Measurements from ENCODE around the gene ELOF1. TPM values are rescaled to one million over a fixed set of nuclear protein-coding genes. Genes with fewer than 3 reads are reported as not detected.

The ELOF1 gene
- total and polyA plus RNA-seq, 2 of the 13 experiments (the other 11 are each of a cell fraction or from before 2014, with no cell fraction given): 14.5 to 43.2 TPM

DNA sequence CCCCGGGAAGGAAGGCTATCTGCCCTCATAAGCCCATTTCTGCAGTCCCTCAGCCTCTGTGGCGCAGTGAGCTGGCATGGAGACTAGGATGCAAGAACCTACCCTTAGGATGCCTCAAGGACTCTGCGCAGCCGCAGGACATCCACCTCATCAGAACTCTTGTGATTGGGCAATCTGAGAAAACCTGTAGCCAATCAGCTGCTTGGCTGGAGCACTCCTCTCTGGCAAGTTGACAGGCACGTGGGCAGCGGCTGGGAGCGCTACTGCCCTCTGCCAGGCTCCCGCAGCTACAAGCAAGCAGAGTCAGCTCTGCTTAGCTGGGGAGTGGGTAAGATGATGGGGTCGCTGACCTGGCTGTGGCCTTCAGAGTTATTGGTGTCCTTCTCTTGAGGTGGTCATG lies 28.6 kb downstream of the ELOF1 start (continued):
- TF ChIP-seq, protein P1, sequence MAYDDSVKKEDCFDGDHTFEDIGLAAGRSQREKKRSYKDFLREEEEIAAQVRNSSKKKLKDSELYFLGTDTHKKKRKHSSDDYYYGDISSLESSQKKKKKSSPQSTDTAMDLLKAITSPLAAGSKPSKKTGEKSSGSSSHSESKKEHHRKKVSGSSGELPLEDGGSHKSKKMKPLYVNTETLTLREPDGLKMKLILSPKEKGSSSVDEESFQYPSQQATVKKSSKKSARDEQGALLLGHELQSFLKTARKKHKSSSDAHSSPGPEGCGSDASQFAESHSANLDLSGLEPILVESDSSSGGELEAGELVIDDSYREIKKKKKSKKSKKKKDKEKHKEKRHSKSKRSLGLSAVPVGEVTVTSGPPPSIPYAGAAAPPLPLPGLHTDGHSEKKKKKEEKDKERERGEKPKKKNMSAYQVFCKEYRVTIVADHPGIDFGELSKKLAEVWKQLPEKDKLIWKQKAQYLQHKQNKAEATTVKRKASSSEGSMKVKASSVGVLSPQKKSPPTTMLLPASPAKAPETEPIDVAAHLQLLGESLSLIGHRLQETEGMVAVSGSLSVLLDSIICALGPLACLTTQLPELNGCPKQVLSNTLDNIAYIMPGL (CRISPR knock-in tag; IDR thresholded peaks at IDR 0.05; ENCODE audit: borderline replicate concordance in 1 of 2, low read depth in 1 of 2): peak in 1 of 2 experiments; percentile 77; a peak in 2 of 4 replicates
- TF ChIP-seq KMT2A (CRISPR knock-in tag; IDR thresholded peaks at IDR 0.05): peak; percentile 49; the same call in 1 of the 2 replicates
- TF ChIP-seq RFX1 (IDR thresholded peaks at IDR 0.05): no peak
- TF ChIP-seq, protein P2, sequence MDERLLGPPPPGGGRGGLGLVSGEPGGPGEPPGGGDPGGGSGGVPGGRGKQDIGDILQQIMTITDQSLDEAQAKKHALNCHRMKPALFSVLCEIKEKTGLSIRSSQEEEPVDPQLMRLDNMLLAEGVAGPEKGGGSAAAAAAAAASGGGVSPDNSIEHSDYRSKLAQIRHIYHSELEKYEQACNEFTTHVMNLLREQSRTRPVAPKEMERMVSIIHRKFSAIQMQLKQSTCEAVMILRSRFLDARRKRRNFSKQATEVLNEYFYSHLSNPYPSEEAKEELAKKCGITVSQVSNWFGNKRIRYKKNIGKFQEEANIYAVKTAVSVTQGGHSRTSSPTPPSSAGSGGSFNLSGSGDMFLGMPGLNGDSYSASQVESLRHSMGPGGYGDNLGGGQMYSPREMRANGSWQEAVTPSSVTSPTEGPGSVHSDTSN (CRISPR knock-in tag; IDR thresholded peaks at IDR 0.05): no peak
- TF ChIP-seq, protein P3, sequence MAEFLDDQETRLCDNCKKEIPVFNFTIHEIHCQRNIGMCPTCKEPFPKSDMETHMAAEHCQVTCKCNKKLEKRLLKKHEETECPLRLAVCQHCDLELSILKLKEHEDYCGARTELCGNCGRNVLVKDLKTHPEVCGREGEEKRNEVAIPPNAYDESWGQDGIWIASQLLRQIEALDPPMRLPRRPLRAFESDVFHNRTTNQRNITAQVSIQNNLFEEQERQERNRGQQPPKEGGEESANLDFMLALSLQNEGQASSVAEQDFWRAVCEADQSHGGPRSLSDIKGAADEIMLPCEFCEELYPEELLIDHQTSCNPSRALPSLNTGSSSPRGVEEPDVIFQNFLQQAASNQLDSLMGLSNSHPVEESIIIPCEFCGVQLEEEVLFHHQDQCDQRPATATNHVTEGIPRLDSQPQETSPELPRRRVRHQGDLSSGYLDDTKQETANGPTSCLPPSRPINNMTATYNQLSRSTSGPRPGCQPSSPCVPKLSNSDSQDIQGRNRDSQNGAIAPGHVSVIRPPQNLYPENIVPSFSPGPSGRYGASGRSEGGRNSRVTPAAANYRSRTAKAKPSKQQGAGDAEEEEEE (CRISPR knock-in tag; IDR thresholded peaks at IDR 0.05; ENCODE audit: borderline replicate concordance): no peak
- TF ChIP-seq BRCA1 (CRISPR knock-in tag; IDR thresholded peaks at IDR 0.05): no peak
- TF ChIP-seq MIER3 (CRISPR knock-in tag; IDR thresholded peaks at IDR 0.05; ENCODE audit: borderline replicate concordance): peak; percentile 42; the same call in 1 of the 2 replicates
- TF ChIP-seq, protein P4, sequence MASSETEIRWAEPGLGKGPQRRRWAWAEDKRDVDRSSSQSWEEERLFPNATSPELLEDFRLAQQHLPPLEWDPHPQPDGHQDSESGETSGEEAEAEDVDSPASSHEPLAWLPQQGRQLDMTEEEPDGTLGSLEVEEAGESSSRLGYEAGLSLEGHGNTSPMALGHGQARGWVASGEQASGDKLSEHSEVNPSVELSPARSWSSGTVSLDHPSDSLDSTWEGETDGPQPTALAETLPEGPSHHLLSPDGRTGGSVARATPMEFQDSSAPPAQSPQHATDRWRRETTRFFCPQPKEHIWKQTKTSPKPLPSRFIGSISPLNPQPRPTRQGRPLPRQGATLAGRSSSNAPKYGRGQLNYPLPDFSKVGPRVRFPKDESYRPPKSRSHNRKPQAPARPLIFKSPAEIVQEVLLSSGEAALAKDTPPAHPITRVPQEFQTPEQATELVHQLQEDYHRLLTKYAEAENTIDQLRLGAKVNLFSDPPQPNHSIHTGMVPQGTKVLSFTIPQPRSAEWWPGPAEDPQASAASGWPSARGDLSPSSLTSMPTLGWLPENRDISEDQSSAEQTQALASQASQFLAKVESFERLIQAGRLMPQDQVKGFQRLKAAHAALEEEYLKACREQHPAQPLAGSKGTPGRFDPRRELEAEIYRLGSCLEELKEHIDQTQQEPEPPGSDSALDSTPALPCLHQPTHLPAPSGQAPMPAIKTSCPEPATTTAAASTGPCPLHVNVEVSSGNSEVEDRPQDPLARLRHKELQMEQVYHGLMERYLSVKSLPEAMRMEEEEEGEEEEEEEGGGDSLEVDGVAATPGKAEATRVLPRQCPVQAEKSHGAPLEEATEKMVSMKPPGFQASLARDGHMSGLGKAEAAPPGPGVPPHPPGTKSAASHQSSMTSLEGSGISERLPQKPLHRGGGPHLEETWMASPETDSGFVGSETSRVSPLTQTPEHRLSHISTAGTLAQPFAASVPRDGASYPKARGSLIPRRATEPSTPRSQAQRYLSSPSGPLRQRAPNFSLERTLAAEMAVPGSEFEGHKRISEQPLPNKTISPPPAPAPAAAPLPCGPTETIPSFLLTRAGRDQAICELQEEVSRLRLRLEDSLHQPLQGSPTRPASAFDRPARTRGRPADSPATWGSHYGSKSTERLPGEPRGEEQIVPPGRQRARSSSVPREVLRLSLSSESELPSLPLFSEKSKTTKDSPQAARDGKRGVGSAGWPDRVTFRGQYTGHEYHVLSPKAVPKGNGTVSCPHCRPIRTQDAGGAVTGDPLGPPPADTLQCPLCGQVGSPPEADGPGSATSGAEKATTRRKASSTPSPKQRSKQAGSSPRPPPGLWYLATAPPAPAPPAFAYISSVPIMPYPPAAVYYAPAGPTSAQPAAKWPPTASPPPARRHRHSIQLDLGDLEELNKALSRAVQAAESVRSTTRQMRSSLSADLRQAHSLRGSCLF (CRISPR knock-in tag; IDR thresholded peaks at IDR 0.05; ENCODE audit: borderline replicate concordance): peak; percentile 30; the same call in 1 of the 2 replicates
- peak; percentile 80 for TF ChIP-seq KLF6 (CRISPR knock-in tag; IDR thresholded peaks at IDR 0.05)
- TF ChIP-seq KAT8 (CRISPR knock-in tag; IDR thresholded peaks at IDR 0.05): peak; percentile 82
- no peak for TF ChIP-seq CREM (IDR thresholded peaks at IDR 0.05)
- no peak for TF ChIP-seq CREM (CRISPR knock-in tag; IDR thresholded peaks at IDR 0.05)
- no peak for TF ChIP-seq TP53 (CRISPR knock-in tag; conservative IDR thresholded peaks at IDR 0.05)
- TF ChIP-seq HNF4A (CRISPR knock-in tag; IDR thresholded peaks at IDR 0.05): no peak
- no peak for TF ChIP-seq ZNF547 (CRISPR knock-in tag; IDR thresholded peaks at IDR 0.05)
- no peak for TF ChIP-seq ZNF776 (CRISPR knock-in tag; IDR thresholded peaks at IDR 0.05)
- peak; percentile 45; the same call in 1 of the 2 replicates for TF ChIP-seq ZNF768 (CRISPR knock-in tag; IDR thresholded peaks at IDR 0.05)
- TF ChIP-seq, protein P5, sequence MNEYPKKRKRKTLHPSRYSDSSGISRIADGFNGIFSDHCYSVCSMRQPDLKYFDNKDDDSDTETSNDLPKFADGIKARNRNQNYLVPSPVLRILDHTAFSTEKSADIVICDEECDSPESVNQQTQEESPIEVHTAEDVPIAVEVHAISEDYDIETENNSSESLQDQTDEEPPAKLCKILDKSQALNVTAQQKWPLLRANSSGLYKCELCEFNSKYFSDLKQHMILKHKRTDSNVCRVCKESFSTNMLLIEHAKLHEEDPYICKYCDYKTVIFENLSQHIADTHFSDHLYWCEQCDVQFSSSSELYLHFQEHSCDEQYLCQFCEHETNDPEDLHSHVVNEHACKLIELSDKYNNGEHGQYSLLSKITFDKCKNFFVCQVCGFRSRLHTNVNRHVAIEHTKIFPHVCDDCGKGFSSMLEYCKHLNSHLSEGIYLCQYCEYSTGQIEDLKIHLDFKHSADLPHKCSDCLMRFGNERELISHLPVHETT (CRISPR knock-in tag; conservative IDR thresholded peaks at IDR 0.05): no peak; the same call in 1 of the 2 replicates
- TF ChIP-seq ZNF703 (CRISPR knock-in tag; IDR thresholded peaks at IDR 0.05; ENCODE audit: borderline replicate concordance): no peak
- TF ChIP-seq TSC22D2 (CRISPR knock-in tag; IDR thresholded peaks at IDR 0.05; ENCODE audit: borderline replicate concordance): peak; percentile 67; the same call in 1 of the 2 replicates
- TF ChIP-seq HNRNPK (IDR thresholded peaks at IDR 0.05; ENCODE audit: low read depth, low read length, poor library complexity, severe bottlenecking): no peak
